Mammary epithelial cell (primary cell): Measurements from ENCODE around the gene NDUFC1.

Source experiments
- CTCF ChIP-seq, 2 donors: IDR thresholded peaks in 1 of 2; conservative IDR thresholded peaks in 1 of 2; 2 replicates each; pipeline ENCODE4 v1.5.1; 2011 to 2012; ENCODE audit warnings: inconsistent platforms in 2 of 2, low read length in 2 of 2, mild to moderate bottlenecking in 2 of 2, control low read depth in 1 of 2, low read depth in 1 of 2; ENCODE audit not compliant: insufficient read depth in 1 of 2; ENCODE audit errors: extremely low read depth in 1 of 2
- EZH2 ChIP-seq: IDR thresholded peaks from 2 replicates; pipeline ENCODE4 v1.6.1; 2012; ENCODE audit warnings: low read length, inconsistent platforms, borderline replicate concordance

DNA sequence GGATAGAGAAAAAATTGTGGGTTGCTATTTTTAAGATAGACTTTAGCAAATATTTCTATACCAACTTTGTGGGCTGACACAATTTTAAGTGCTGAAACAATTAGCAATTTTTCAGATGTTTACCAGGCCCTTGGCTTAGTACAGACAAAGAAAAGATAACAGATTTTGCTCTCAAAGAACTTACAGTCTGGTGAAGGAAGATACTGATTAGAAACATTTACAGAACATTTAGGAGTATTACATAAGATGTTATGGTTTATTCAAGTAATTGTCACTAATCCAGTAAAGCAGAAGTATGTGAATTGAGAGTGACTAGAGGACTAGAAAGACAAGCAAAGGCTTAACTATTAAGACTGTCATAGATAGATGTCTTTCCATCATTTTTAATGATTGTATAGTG is 35.3 kb upstream of the NDUFC1 start:
- TF ChIP-seq EZH2 (no peak), CTCF (conservative IDR thresholded peaks at IDR 0.05 in 1 of 2, IDR thresholded peaks at IDR 0.05 in 1 of 2; ENCODE audit: extremely low read depth in 1 of 2, insufficient read depth in 1 of 2, low read depth in 1 of 2, low read length in 2 of 2) (no peak)
